ENCODE data around the gene ARID4A. TPM values are rescaled to one million over a fixed set of nuclear protein-coding genes. Genes with fewer than 3 reads are reported as not detected.
"Not testable (repeated sequence)": the region's sequence is repeated elsewhere in the genome, so short reads cannot be mapped to it uniquely, and the experiment has no call there.

The ARID4A gene
- polyA plus RNA-seq, 3 donors = 6.5 to 13.2 (median 10.5) TPM

- Histone ChIP-seq H2AFZ (ENCODE audit: insufficient read depth, low read depth, low read length, poor library complexity, severe bottlenecking) (no peak overlapping the region), H4K20me1 (ENCODE audit: insufficient read depth, low read length) (peaks cover 19% of the 10 kb centered on the region), H3K4me2 (replicated peaks; ENCODE audit: extremely low read depth, low read length, poor library complexity, severe bottlenecking) (no peak overlapping the region), H3K27me3 (ENCODE audit: control insufficient read depth in 2 of 2, insufficient read depth in 2 of 2, low read length in 2 of 2) (no peaks in the 10 kb centered on the region), H3K4me1 (ENCODE audit: control insufficient read depth in 1 of 2, insufficient read depth in 2 of 2, low read length in 2 of 2) (peaks cover 6 to 22% of the 10 kb centered on the region in 2 donors), H3K4me3 (replicated peaks in 1 of 3; ENCODE audit: low read depth in 2 of 3, low read length in 3 of 3) (no peak overlapping the region), H3K9ac (ENCODE audit: insufficient read depth, low read length, poor library complexity, severe bottlenecking) (no peak overlapping the region), H3K36me3 (replicated peaks in 1 of 2; ENCODE audit: control insufficient read depth in 1 of 2, insufficient read depth in 2 of 2, low read length in 2 of 2) (peaks cover 60 to 83% of the 10 kb centered on the region in 2 donors), H3K79me2 (ENCODE audit: insufficient read depth, low read length) (peaks cover 23% of the 10 kb centered on the region), H3K9me3 (replicated peaks in 1 of 2; ENCODE audit: control insufficient read depth in 1 of 2, insufficient read depth in 1 of 2, low read length in 2 of 2) (no peaks in the 10 kb centered on the region), H3K27ac (ENCODE audit: low read depth in 1 of 2, low read length in 2 of 2) (peak overlapping the region in 1 of 2 donors; percentile 79)
- intact Hi-C loops (cut with micrococcal nuclease) = no loop called here
- Mint-ChIP-seq H3K36me3 (peaks cover 49 to 80% of the 10 kb centered on the region in 2 donors), H3K27ac (no peak overlapping the region), H3K27me3 (ENCODE audit: low read depth in 3 of 3) (no peaks in the 10 kb centered on the region), H3K4me3 (no peak overlapping the region), H3K4me1 (peaks cover 23% of the 10 kb centered on the region), H3K9me3 (no peaks in the 10 kb centered on the region)
- TF ChIP-seq, protein P1, sequence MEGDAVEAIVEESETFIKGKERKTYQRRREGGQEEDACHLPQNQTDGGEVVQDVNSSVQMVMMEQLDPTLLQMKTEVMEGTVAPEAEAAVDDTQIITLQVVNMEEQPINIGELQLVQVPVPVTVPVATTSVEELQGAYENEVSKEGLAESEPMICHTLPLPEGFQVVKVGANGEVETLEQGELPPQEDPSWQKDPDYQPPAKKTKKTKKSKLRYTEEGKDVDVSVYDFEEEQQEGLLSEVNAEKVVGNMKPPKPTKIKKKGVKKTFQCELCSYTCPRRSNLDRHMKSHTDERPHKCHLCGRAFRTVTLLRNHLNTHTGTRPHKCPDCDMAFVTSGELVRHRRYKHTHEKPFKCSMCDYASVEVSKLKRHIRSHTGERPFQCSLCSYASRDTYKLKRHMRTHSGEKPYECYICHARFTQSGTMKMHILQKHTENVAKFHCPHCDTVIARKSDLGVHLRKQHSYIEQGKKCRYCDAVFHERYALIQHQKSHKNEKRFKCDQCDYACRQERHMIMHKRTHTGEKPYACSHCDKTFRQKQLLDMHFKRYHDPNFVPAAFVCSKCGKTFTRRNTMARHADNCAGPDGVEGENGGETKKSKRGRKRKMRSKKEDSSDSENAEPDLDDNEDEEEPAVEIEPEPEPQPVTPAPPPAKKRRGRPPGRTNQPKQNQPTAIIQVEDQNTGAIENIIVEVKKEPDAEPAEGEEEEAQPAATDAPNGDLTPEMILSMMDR (IDR thresholded peaks at IDR 0.05) = no peak
- no peak for DNase-seq
- WGBS (ENCODE audit: insufficient coverage) = no CpG with 5 or more reads among the region's 1 CpG
These were observed 57.9 kb downstream of the ARID4A start for GRCh38 chr14:58356268-58356667.

- H3K36me3 Mint-ChIP-seq = peaks cover 57 to 77% of the 10 kb centered on the region in 2 donors
- 100% methylated on average over 1 of the region's 1 CpG for WGBS (ENCODE audit: insufficient coverage)
- not testable (repeated sequence) for H3K9me3 ChIP-seq (replicated peaks in 1 of 2; ENCODE audit: control insufficient read depth in 1 of 2, insufficient read depth in 1 of 2, low read length in 2 of 2)
These were observed 63.9 kb downstream of the ARID4A start for GRCh38 chr14:58362272-58362671.

More at GRCh38 chr14:58362272-58362671, 63.9 kb downstream of the ARID4A start:
- intact Hi-C loops (cut with micrococcal nuclease); H2AFZ ChIP-seq (ENCODE audit: insufficient read depth, low read depth, low read length, poor library complexity, severe bottlenecking); H3K4me1 ChIP-seq (ENCODE audit: control insufficient read depth in 1 of 2, insufficient read depth in 2 of 2, low read length in 2 of 2); H3K27me3 ChIP-seq (ENCODE audit: control insufficient read depth in 2 of 2, insufficient read depth in 2 of 2, low read length in 2 of 2); H3K4me2 ChIP-seq (replicated peaks; ENCODE audit: extremely low read depth, low read length, poor library complexity, severe bottlenecking); H3K4me3 ChIP-seq (replicated peaks in 1 of 3; ENCODE audit: low read depth in 2 of 3, low read length in 3 of 3); H3K4me1 Mint-ChIP-seq; DNase-seq; H3K79me2 ChIP-seq (ENCODE audit: insufficient read depth, low read length); H3K9me3 Mint-ChIP-seq; H3K4me3 Mint-ChIP-seq; H3K9ac ChIP-seq (ENCODE audit: insufficient read depth, low read length, poor library complexity, severe bottlenecking); H3K27ac Mint-ChIP-seq; H3K27ac ChIP-seq (ENCODE audit: low read depth in 1 of 2, low read length in 2 of 2); H3K27me3 Mint-ChIP-seq (ENCODE audit: low read depth in 3 of 3): not testable (repeated sequence)
- Histone ChIP-seq H3K36me3 (replicated peaks in 1 of 2; ENCODE audit: control insufficient read depth in 1 of 2, insufficient read depth in 2 of 2, low read length in 2 of 2) (peaks cover 77 to 97% of the 10 kb centered on the region in 2 donors), H4K20me1 (ENCODE audit: insufficient read depth, low read length) (peaks cover 10% of the 10 kb centered on the region)

Data from CD14-positive monocyte (primary cell).